GM23338 (cell line): ENCODE results near the gene SLC4A7. TPM values are rescaled to one million over a fixed set of nuclear protein-coding genes. Genes with fewer than 3 reads are reported as not detected.
A peak's percentile ranks its signal among the peaks of the same experiment; 100 is the strongest.

ENCODE experiments used
- ATAC-seq: fragments of 200-7000 bp; cut with Tn5 transposase; 3 replicates; pipeline ENCODE4 v1.9.1; 2020
- DNase-seq: peaks from one replicate; pipeline ENCODE4 v3.0.0-alpha.2; 2015; ENCODE audit warnings: low spot score
- H2AFZ ChIP-seq: fragments of 200-600 bp; sonication (generic); 2 replicates; pipeline ENCODE4 v1.8.0; 2016; ENCODE audit warnings: antibody characterized with exemption, mild to moderate bottlenecking, moderate library complexity
- H3F3A ChIP-seq: fragments of 200-600 bp; sonication (generic); replicated peaks from 2 replicates; pipeline ENCODE4 v1.8.0; 2017; ENCODE audit warnings: antibody characterized with exemption, mixed run types, low read depth
- H3K27ac ChIP-seq: fragments of 200-600 bp; sonication (generic); 2 replicates; pipeline ENCODE4 v1.6.1; 2016; ENCODE audit warnings: low read depth
- H3K27me3 ChIP-seq: fragments of 200-600 bp; sonication (generic); 2 replicates; pipeline ENCODE4 v1.8.0; 2016; ENCODE audit warnings: mild to moderate bottlenecking, mixed run types, moderate library complexity; ENCODE audit not compliant: insufficient read depth
- H3K36me3 ChIP-seq: fragments of 200-600 bp; sonication (generic); 2 replicates; pipeline ENCODE4 v1.8.0; 2016; ENCODE audit warnings: mild to moderate bottlenecking; ENCODE audit not compliant: insufficient read depth
- H3K4me1 ChIP-seq: fragments of 200-600 bp; sonication (generic); 2 replicates; pipeline ENCODE4 v1.8.0; 2016; ENCODE audit warnings: mild to moderate bottlenecking, moderate library complexity; ENCODE audit not compliant: insufficient read depth
- H3K4me2 ChIP-seq: fragments of 200-600 bp; sonication (generic); 2 replicates; pipeline ENCODE4 v1.7.1; 2017; ENCODE audit warnings: mixed run types
- H3K4me3 ChIP-seq: fragments of 200-600 bp; sonication (generic); 2 replicates; pipeline ENCODE4 v1.6.1; 2016; ENCODE audit warnings: mixed run types
- H3K79me2 ChIP-seq: fragments of 200-600 bp; sonication (generic); replicated peaks from 2 replicates; pipeline ENCODE4 v1.8.0; 2017; ENCODE audit warnings: mild to moderate bottlenecking; ENCODE audit not compliant: insufficient read depth
- H3K9me2 ChIP-seq: fragments of 200-600 bp; sonication (generic); 2 replicates; pipeline ENCODE4 v1.8.0; 2017; ENCODE audit not compliant: insufficient read depth
- H4K20me1 ChIP-seq: fragments of 200-600 bp; sonication (generic); replicated peaks from 2 replicates; pipeline ENCODE4 v1.8.0; 2017; ENCODE audit warnings: mild to moderate bottlenecking; ENCODE audit not compliant: insufficient read depth
- H3K27ac Mint-ChIP-seq: 2 replicates; pipeline ENCODE4 v1.8.0; 2020; ENCODE audit warnings: inconsistent platforms, mild to moderate bottlenecking, moderate library complexity, mixed read lengths
- H3K27me3 Mint-ChIP-seq: 3 replicates; pipeline ENCODE4 v1.8.0; 2022; ENCODE audit warnings: low read depth, mild to moderate bottlenecking, moderate library complexity, mixed read lengths, inconsistent platforms; ENCODE audit not compliant: insufficient read depth, poor library complexity
- H3K36me3 Mint-ChIP-seq: 3 replicates; pipeline ENCODE4 v1.8.0; 2021; ENCODE audit warnings: low read depth, mild to moderate bottlenecking, inconsistent platforms, moderate library complexity, mixed read lengths
- H3K4me1 Mint-ChIP-seq: 3 replicates; pipeline ENCODE4 v1.8.0; 2020; ENCODE audit warnings: mild to moderate bottlenecking, inconsistent platforms, mixed read lengths
- H3K4me3 Mint-ChIP-seq: 3 replicates; pipeline ENCODE4 v1.8.0; 2021; ENCODE audit warnings: moderate library complexity, mild to moderate bottlenecking, inconsistent platforms, mixed read lengths
- H3K9me3 Mint-ChIP-seq: 3 replicates; pipeline ENCODE4 v1.8.0; 2020; ENCODE audit warnings: moderate library complexity, mild to moderate bottlenecking, inconsistent platforms, mixed read lengths
- CREB1 ChIP-seq: fragments of 250-450 bp; sonication (Bioruptor Pico); IDR thresholded peaks from 2 replicates; pipeline ENCODE4 v1.5.0; 2020; ENCODE audit warnings: low read depth, mild to moderate bottlenecking, moderate library complexity
- EZH2 ChIP-seq: fragments of 200-600 bp; sonication (generic); IDR thresholded peaks from one replicate; pipeline ENCODE4 v1.8.0; 2017; ENCODE audit warnings: antibody characterized with exemption, mild to moderate bottlenecking, low read depth; ENCODE audit not compliant: unreplicated experiment
- EZH2phosphoT487 ChIP-seq: fragments of 200-600 bp; sonication (generic); IDR thresholded peaks from one replicate; pipeline ENCODE4 v1.8.1; 2018; ENCODE audit warnings: antibody characterized with exemption; ENCODE audit not compliant: unreplicated experiment
- JUNB ChIP-seq: IDR thresholded peaks from one replicate; pipeline ENCODE4 v1.6.1; 2016; ENCODE audit warnings: antibody characterized with exemption; ENCODE audit not compliant: unreplicated experiment
- NANOG ChIP-seq: IDR thresholded peaks from 2 replicates; pipeline ENCODE4 v1.6.1; 2016; ENCODE audit warnings: antibody characterized with exemption, borderline replicate concordance
- POLR2AphosphoS5 ChIP-seq: IDR thresholded peaks from 2 replicates; pipeline ENCODE4 v1.6.1; 2016; ENCODE audit warnings: antibody characterized with exemption, low read depth
- STAT1 ChIP-seq: IDR thresholded peaks from one replicate; pipeline ENCODE4 v1.6.1; 2016; ENCODE audit warnings: antibody characterized with exemption; ENCODE audit not compliant: unreplicated experiment
- polyA plus RNA-seq: library from polyadenylated mRNA; unstranded; fragments of >200 nt; fragmentation: Nextera tagmentation; extraction: Ambion mirVana; gene quantifications from 2 replicates; pipeline ENCODE4 v1.2.1, GENCODE V29; 2016
- total RNA-seq: library from RNA; depleted of rRNA; stranded (reverse); fragments of >200 nt; shearing (Covaris generic); gene quantifications from 2 replicates; pipeline ENCODE4 v1.2.3, GENCODE V29; 2014
- TF ChIP-seq, protein P1 (sequence below): IDR thresholded peaks from 2 replicates; pipeline ENCODE4 v1.6.1; 2016; ENCODE audit warnings: antibody characterized with exemption
- TF ChIP-seq, protein P2 (sequence below): IDR thresholded peaks from one replicate; pipeline ENCODE4 v1.6.1; 2018; ENCODE audit warnings: antibody characterized with exemption; ENCODE audit not compliant: unreplicated experiment
- TF ChIP-seq, protein P3 (sequence below), 2 experiments: fragments of 200-600 bp in 1 of 2; sonication (generic) in 1 of 2; conservative IDR thresholded peaks; 2 replicates each; pipeline versions ENCODE4 v1.5.1 to v1.6.1; 2016 to 2017; ENCODE audit warnings: antibody characterized with exemption in 2 of 2, low read depth in 2 of 2, mild to moderate bottlenecking in 2 of 2, moderate library complexity in 1 of 2

Gene SLC4A7
- total and polyA plus RNA-seq, 2 experiments from 2014 or later, result 44.4 to 101 TPM

DNA sequence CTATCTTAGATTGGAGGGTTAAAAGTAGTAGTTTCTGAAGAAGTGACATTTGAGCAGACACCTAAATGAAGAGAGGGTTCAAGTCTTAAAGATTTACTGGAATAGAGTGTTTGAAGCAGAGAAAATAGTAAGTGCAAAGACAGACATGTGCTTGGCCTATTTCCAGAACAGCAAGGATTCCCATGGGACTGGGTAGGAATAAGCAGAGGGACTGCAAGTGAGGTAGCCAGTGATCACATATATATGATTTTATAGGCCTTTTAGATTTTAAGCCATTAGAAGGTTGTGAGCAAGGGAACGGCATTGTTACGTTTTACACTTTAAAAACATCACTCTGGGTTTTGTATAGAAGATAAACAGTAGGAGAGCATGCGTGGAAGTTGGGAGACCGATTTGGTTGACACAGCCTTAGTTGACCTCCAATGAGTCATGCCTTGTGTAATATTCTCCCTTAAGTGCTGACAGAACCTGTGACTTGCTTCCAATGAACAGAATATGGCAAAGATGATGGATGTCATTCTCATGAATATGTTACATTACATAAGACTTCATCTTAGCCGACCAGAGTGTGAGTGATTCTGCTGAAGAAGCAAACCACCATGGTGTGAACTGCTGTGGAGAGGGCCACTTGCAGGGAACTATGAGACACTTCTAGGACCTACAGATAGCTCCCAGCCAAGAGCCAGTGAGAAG, 37.1 kb upstream of the SLC4A7 start:
- H3F3A ChIP-seq, result no peaks in the 10 kb centered on the region
- no peak overlapping the region for H3K27ac ChIP-seq
- Mint-ChIP-seq H3K4me3 (no peak overlapping the region), H3K4me1 (peaks cover 11% of the 10 kb centered on the region), H3K9me3 (no peaks in the 10 kb centered on the region), H3K36me3 (no peaks in the 10 kb centered on the region), H3K27ac (no peak overlapping the region), H3K27me3 (peaks cover 4% of the 10 kb centered on the region)
- no peak overlapping the region for H3K4me2 ChIP-seq
- H3K4me3 ChIP-seq, result no peak overlapping the region
- no peak for ATAC-seq
- no peak for TF ChIP-seq POLR2AphosphoS5
- TF ChIP-seq, protein P1, sequence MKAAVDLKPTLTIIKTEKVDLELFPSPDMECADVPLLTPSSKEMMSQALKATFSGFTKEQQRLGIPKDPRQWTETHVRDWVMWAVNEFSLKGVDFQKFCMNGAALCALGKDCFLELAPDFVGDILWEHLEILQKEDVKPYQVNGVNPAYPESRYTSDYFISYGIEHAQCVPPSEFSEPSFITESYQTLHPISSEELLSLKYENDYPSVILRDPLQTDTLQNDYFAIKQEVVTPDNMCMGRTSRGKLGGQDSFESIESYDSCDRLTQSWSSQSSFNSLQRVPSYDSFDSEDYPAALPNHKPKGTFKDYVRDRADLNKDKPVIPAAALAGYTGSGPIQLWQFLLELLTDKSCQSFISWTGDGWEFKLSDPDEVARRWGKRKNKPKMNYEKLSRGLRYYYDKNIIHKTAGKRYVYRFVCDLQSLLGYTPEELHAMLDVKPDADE, result no peak
- TF ChIP-seq EZH2, result no peak
- TF ChIP-seq JUNB, result no peak
- no peak for TF ChIP-seq STAT1
- TF ChIP-seq NANOG, result no peak
- no peak for TF ChIP-seq EZH2phosphoT487
- TF ChIP-seq, protein P2, sequence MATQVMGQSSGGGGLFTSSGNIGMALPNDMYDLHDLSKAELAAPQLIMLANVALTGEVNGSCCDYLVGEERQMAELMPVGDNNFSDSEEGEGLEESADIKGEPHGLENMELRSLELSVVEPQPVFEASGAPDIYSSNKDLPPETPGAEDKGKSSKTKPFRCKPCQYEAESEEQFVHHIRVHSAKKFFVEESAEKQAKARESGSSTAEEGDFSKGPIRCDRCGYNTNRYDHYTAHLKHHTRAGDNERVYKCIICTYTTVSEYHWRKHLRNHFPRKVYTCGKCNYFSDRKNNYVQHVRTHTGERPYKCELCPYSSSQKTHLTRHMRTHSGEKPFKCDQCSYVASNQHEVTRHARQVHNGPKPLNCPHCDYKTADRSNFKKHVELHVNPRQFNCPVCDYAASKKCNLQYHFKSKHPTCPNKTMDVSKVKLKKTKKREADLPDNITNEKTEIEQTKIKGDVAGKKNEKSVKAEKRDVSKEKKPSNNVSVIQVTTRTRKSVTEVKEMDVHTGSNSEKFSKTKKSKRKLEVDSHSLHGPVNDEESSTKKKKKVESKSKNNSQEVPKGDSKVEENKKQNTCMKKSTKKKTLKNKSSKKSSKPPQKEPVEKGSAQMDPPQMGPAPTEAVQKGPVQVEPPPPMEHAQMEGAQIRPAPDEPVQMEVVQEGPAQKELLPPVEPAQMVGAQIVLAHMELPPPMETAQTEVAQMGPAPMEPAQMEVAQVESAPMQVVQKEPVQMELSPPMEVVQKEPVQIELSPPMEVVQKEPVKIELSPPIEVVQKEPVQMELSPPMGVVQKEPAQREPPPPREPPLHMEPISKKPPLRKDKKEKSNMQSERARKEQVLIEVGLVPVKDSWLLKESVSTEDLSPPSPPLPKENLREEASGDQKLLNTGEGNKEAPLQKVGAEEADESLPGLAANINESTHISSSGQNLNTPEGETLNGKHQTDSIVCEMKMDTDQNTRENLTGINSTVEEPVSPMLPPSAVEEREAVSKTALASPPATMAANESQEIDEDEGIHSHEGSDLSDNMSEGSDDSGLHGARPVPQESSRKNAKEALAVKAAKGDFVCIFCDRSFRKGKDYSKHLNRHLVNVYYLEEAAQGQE, result no peak
- no peak for TF ChIP-seq CREB1 (CRISPR knock-in tag)
- TF ChIP-seq, protein P3, sequence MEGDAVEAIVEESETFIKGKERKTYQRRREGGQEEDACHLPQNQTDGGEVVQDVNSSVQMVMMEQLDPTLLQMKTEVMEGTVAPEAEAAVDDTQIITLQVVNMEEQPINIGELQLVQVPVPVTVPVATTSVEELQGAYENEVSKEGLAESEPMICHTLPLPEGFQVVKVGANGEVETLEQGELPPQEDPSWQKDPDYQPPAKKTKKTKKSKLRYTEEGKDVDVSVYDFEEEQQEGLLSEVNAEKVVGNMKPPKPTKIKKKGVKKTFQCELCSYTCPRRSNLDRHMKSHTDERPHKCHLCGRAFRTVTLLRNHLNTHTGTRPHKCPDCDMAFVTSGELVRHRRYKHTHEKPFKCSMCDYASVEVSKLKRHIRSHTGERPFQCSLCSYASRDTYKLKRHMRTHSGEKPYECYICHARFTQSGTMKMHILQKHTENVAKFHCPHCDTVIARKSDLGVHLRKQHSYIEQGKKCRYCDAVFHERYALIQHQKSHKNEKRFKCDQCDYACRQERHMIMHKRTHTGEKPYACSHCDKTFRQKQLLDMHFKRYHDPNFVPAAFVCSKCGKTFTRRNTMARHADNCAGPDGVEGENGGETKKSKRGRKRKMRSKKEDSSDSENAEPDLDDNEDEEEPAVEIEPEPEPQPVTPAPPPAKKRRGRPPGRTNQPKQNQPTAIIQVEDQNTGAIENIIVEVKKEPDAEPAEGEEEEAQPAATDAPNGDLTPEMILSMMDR (conservative IDR thresholded peaks at IDR 0.05; ENCODE audit: low read depth in 2 of 2), result no peak
- no peaks in the 10 kb centered on the region for H3K27me3 ChIP-seq
- H4K20me1 ChIP-seq, result no peaks in the 10 kb centered on the region
- H3K9me2 ChIP-seq, result no peaks in the 10 kb centered on the region
- 0 out of 2 replicates have a peak overlapping the region, but pooled peaks have one; percentile 18 for H2AFZ ChIP-seq
- H3K79me2 ChIP-seq, result no peaks in the 10 kb centered on the region
- no peaks in the 10 kb centered on the region for H3K36me3 ChIP-seq
- H3K4me1 ChIP-seq, result no peaks in the 10 kb centered on the region
- no peak for DNase-seq
